Loucy (cell line): ENCODE measurements around the gene EIF4G3.
"Not testable (repeated sequence)": the region's sequence is repeated elsewhere in the genome, so short reads cannot be mapped to it uniquely, and the experiment has no call there.

Experiments
- H2AFZ ChIP-seq: fragments of 200-600 bp; sonication (generic); 2 replicates; pipeline ENCODE4 v1.6.0; 2016; ENCODE audit warnings: antibody characterized with exemption, mild to moderate bottlenecking, low read length, moderate library complexity
- H3F3A ChIP-seq: fragments of 200-600 bp; 2 replicates; pipeline ENCODE4 v1.6.0; 2016; ENCODE audit warnings: antibody characterized with exemption, low read depth, mild to moderate bottlenecking
- H3K27me3 ChIP-seq: fragments of 200-600 bp; sonication (generic); 2 replicates; pipeline ENCODE4 v1.6.1; 2014; ENCODE audit warnings: low read length, mild to moderate bottlenecking; ENCODE audit not compliant: insufficient read depth, poor library complexity, severe bottlenecking
- H3K36me3 ChIP-seq: fragments of 200-600 bp; sonication (generic); 2 replicates; pipeline ENCODE4 v1.6.1; 2016; ENCODE audit warnings: low read length; ENCODE audit not compliant: insufficient read depth
- H3K4me1 ChIP-seq: fragments of 200-600 bp; sonication (generic); 2 replicates; pipeline ENCODE4 v1.5.1; 2014; ENCODE audit warnings: low read length, mild to moderate bottlenecking; ENCODE audit not compliant: insufficient read depth, poor library complexity, severe bottlenecking
- H3K4me2 ChIP-seq: fragments of 200-600 bp; sonication (generic); 2 replicates; pipeline ENCODE4 v1.6.0; 2014; ENCODE audit warnings: antibody characterized with exemption, low read length, low read depth, mild to moderate bottlenecking; ENCODE audit not compliant: poor library complexity, severe bottlenecking
- H3K4me3 ChIP-seq: fragments of 200-600 bp; sonication (generic); 2 replicates; pipeline ENCODE4 v1.5.1; 2014; ENCODE audit warnings: low read length, mild to moderate bottlenecking, mixed read lengths; ENCODE audit not compliant: poor library complexity, severe bottlenecking
- H3K79me2 ChIP-seq: fragments of 200-600 bp; sonication (generic); 2 replicates; pipeline ENCODE4 v1.6.1; 2014; ENCODE audit warnings: low read length; ENCODE audit not compliant: insufficient read depth
- H3K9ac ChIP-seq: fragments of 200-600 bp; sonication (generic); 2 replicates; pipeline ENCODE4 v1.6.0; 2014; ENCODE audit warnings: mild to moderate bottlenecking, low read depth, low read length, moderate library complexity; ENCODE audit not compliant: poor library complexity, severe bottlenecking
- H3K9me2 ChIP-seq: fragments of 200-600 bp; sonication (generic); replicated peaks from 2 replicates; pipeline ENCODE4 v1.6.1; 2016; ENCODE audit warnings: low read depth, low read length, mixed read lengths
- H3K9me3 ChIP-seq: fragments of 200-600 bp; sonication (generic); 2 replicates; pipeline ENCODE4 v1.6.1; 2014; ENCODE audit warnings: mild to moderate bottlenecking, antibody characterized with exemption, low read length, low read depth; ENCODE audit not compliant: insufficient read depth
- H4K20me1 ChIP-seq: fragments of 200-600 bp; sonication (generic); 2 replicates; pipeline ENCODE4 v1.6.0; 2014; ENCODE audit warnings: antibody characterized with exemption, low read length, mild to moderate bottlenecking; ENCODE audit not compliant: insufficient read depth, poor library complexity, severe bottlenecking
- CTCF ChIP-seq: fragments of 200-600 bp; sonication (generic); conservative IDR thresholded peaks from 2 replicates; pipeline ENCODE4 v1.5.1; 2014; ENCODE audit warnings: mild to moderate bottlenecking, antibody characterized with exemption, low read length
- EZH2phosphoT487 ChIP-seq: fragments of 200-600 bp; IDR thresholded peaks from 2 replicates; pipeline ENCODE4 v1.6.1; 2018; ENCODE audit warnings: antibody characterized with exemption, mild to moderate bottlenecking, moderate library complexity, borderline replicate concordance

Gene EIF4G3

GRCh38 chr1:20793236-20793635 lies 383.5 kb downstream of the EIF4G3 start:
- no peaks in the 10 kb centered on the region for H3K79me2 ChIP-seq
- TF ChIP-seq EZH2phosphoT487: no peak
- H2AFZ ChIP-seq: no peak overlapping the region
- no peaks in the 10 kb centered on the region for H3K9me2 ChIP-seq
- no peak overlapping the region for H3K9ac ChIP-seq
- no peaks in the 10 kb centered on the region for H3F3A ChIP-seq
- no peak overlapping the region for H3K4me3 ChIP-seq
- peaks cover 3% of the 10 kb centered on the region for H3K4me1 ChIP-seq
- H3K9me3 ChIP-seq: no peaks in the 10 kb centered on the region
- H3K27me3 ChIP-seq: no peaks in the 10 kb centered on the region
- no peaks in the 10 kb centered on the region for H3K36me3 ChIP-seq
- H3K4me2 ChIP-seq: no peak overlapping the region
- H4K20me1 ChIP-seq: no peaks in the 10 kb centered on the region

DNA sequence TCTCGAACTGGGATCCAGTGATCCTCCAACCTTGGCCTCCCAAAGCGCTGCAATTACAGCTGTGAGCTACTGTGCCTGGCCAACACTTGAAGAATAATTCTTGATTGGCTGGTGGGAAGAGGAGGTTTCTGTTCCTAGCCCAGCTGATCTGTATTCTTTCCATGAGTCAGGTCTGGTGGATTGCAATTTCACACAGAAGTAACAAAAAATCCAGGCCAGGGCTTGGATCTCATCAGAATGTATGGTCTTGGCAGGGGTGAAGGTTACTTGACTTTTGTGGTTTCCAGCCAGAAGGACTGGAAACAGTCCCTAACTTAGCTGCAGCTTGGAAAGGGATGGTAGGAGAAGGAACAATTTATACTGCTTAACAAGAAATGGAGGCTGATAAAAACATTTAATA lies 384.5 kb downstream of the EIF4G3 start:
- no peaks in the 10 kb centered on the region for H3K9me2 ChIP-seq
- TF ChIP-seq EZH2phosphoT487: no peak
- TF ChIP-seq CTCF: no peak
- no peaks in the 10 kb centered on the region for H3K36me3 ChIP-seq
- no peaks in the 10 kb centered on the region for H3F3A ChIP-seq
- H3K9ac ChIP-seq: no peak overlapping the region
- H3K9me3 ChIP-seq: no peaks in the 10 kb centered on the region
- H3K4me3 ChIP-seq: no peak overlapping the region
- H3K79me2 ChIP-seq: no peaks in the 10 kb centered on the region
- no peak overlapping the region for H2AFZ ChIP-seq
- H3K27me3 ChIP-seq: no peaks in the 10 kb centered on the region
- H4K20me1 ChIP-seq: no peaks in the 10 kb centered on the region
- H3K4me2 ChIP-seq: no peak overlapping the region
- peaks cover 11% of the 10 kb centered on the region for H3K4me1 ChIP-seq

- no peak overlapping the region for H2AFZ ChIP-seq
- no peaks in the 10 kb centered on the region for H3K36me3 ChIP-seq
- H4K20me1 ChIP-seq: peaks cover 6% of the 10 kb centered on the region
- H3K79me2 ChIP-seq: peaks cover 7% of the 10 kb centered on the region
- H3K4me2 ChIP-seq: no peak overlapping the region
- no peak overlapping the region for H3K9ac ChIP-seq
- TF ChIP-seq CTCF (no peak), EZH2phosphoT487 (no peak)
- peaks cover 5% of the 10 kb centered on the region for H3K27me3 ChIP-seq
- H3K4me1 ChIP-seq: peaks cover 11% of the 10 kb centered on the region
- H3F3A ChIP-seq: no peaks in the 10 kb centered on the region
- no peak overlapping the region for H3K4me3 ChIP-seq
- no peaks in the 10 kb centered on the region for H3K9me3 ChIP-seq
- H3K9me2 ChIP-seq: no peaks in the 10 kb centered on the region
These were observed 385.9 kb downstream of the EIF4G3 start for GRCh38 chr1:20790785-20791184.

DNA sequence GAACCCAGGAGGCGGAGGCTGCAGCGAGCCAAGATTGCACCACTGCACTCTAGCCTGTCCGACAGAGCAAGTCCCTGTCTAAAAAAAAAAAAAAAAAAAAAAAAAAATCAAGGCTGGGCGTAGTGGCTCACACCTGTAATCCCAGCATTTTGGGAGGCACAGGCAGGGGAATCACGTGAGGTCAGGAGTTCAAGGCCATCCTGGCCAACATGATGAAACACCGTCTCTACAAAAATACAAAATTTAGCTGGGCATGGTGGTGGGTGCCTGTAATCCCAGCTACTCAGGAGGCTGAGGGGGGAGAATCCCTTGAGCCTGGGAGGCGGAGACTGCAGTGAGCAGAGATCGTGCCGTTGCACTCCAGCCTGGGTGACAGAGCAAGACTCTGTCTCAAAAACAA lies 387.1 kb downstream of the EIF4G3 start:
- not testable (repeated sequence) for H2AFZ ChIP-seq, H3K27me3 ChIP-seq, H3K36me3 ChIP-seq, H3K9ac ChIP-seq, H3F3A ChIP-seq, H3K4me2 ChIP-seq, H3K9me2 ChIP-seq, H3K4me3 ChIP-seq, H3K9me3 ChIP-seq
- peaks cover 18% of the 10 kb centered on the region for H4K20me1 ChIP-seq
- peaks cover 19% of the 10 kb centered on the region for H3K79me2 ChIP-seq
- H3K4me1 ChIP-seq: peaks cover 18% of the 10 kb centered on the region
